Smooth muscle cell of trachea (primary cell): ENCODE data around the gene JOSD2. TPM values are rescaled to one million over a fixed set of nuclear protein-coding genes. Genes with fewer than 3 reads are reported as not detected.

Experiments
- total RNA-seq: library from RNA; depleted of rRNA; stranded (reverse); fragments of >200 nt; gene quantifications from 2 replicates; pipeline ENCODE4 v1.2.1, GENCODE V29; 2014

Gene JOSD2
- 42.2 and 49.1 TPM in 2 replicates for total RNA-seq

GRCh38 chr19:50511069-50511822 lies at the start of gene JOSD2:
JOSD2 (minus strand) TSS chr19:50511191; CDS start chr19:50510431, 760 bp downstream.

GRCh38 chr19:50513746-50514345 lies 2.9 kb upstream of the JOSD2 start, which contains the start of gene ASPDH:
ASPDH (minus strand) TSS chr19:50513913; CDS start chr19:50513823, 90 bp downstream.

GRCh38 chr19:50476224-50476906 lies 34.6 kb downstream of the JOSD2 start, which contains the start of the genes EMC10 and GARIN5A:
EMC10 (plus strand) TSS chr19:50476507; CDS start chr19:50476545, 38 bp downstream.
GARIN5A (minus strand) TSS chr19:50476848; CDS start chr19:50476388, 460 bp downstream.

Other genes with a start within 250 kb of the JOSD2 start
- not detected in 2 replicates for gene KCNC3, start 181.8 kb downstream of the JOSD2 start, total RNA-seq
- 0.29 and 0.50 TPM in 2 replicates for gene NAPSA, start 145.6 kb downstream of the JOSD2 start, total RNA-seq
- 60.5 and 120 TPM in 2 replicates for gene NR1H2, start 134.7 kb downstream of the JOSD2 start, total RNA-seq
- gene POLD1, start 126.8 kb downstream of the JOSD2 start, total RNA-seq: 18.5 and 45.8 TPM in 2 replicates
- 3.0 TPM in 1 of 2 replicates, not detected in the other for gene SPIB, start 92.3 kb downstream of the JOSD2 start, total RNA-seq
- not detected in 2 replicates for gene MYBPC2, start 78.3 kb downstream of the JOSD2 start, total RNA-seq
- 38.0 and 58.7 TPM in 2 replicates for gene EMC10, start 34.7 kb downstream of the JOSD2 start, total RNA-seq
- gene GARIN5A, start 34.3 kb downstream of the JOSD2 start, total RNA-seq: 0.15 and 0.33 TPM in 2 replicates
- not detected in 2 replicates for gene ASPDH, start 2.7 kb upstream of the JOSD2 start, total RNA-seq
- under 0.01 and 2.0 TPM in 2 replicates for gene LRRC4B, start 57.2 kb upstream of the JOSD2 start, total RNA-seq
- under 0.01 and 0.17 TPM in 2 replicates for gene SYT3, start 128.7 kb upstream of the JOSD2 start, total RNA-seq
- not detected in 2 replicates for gene C19orf81, start 138.3 kb upstream of the JOSD2 start, total RNA-seq
- 7.3 and 8.6 TPM in 2 replicates for gene SHANK1, start 208.6 kb upstream of the JOSD2 start, total RNA-seq
- gene CLEC11A, start 212.2 kb upstream of the JOSD2 start, total RNA-seq: 64.9 and 117 TPM in 2 replicates